ENCODE data around the gene GRK3.
"Not testable (repeated sequence)": the region's sequence is repeated elsewhere in the genome, so short reads cannot be mapped to it uniquely, and the experiment has no call there.

Gene GRK3

DNA sequence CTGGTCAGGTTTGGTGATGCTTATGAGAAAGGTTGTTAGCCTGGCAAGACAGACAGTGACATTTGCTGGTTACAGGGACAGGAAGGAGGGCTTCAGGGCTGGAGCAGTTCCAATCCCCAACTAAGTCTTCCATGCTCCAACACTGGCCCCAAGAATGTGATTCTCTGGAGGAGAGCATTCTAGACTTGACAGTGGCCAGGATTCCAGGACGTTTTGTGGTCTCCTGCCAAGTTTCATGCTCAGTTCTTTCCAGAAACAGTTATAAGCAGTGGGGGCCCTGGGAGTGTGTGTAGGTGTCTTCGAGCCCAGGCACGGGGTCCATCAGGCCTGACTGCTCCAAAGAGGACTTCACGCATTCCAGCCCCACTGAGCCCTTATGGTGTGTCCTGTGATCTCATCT is 8.9 kb upstream of the GRK3 start:
- H3K27ac Mint-ChIP-seq: no peak overlapping the region
- no peak for DNase-seq
- peaks cover 0 to 33% of the 10 kb centered on the region in 2 donors for H3K27me3 Mint-ChIP-seq
- H3K4me1 Mint-ChIP-seq (ENCODE audit: low read depth in 2 of 2): no peaks in the 10 kb centered on the region
- peaks cover 2% of the 10 kb centered on the region for H3K36me3 Mint-ChIP-seq (ENCODE audit: insufficient read depth)
- no peak for ATAC-seq (replicated peaks)
- H3K4me3 Mint-ChIP-seq: no peak overlapping the region
- no peaks in the 10 kb centered on the region for H3K9me3 Mint-ChIP-seq

DNA sequence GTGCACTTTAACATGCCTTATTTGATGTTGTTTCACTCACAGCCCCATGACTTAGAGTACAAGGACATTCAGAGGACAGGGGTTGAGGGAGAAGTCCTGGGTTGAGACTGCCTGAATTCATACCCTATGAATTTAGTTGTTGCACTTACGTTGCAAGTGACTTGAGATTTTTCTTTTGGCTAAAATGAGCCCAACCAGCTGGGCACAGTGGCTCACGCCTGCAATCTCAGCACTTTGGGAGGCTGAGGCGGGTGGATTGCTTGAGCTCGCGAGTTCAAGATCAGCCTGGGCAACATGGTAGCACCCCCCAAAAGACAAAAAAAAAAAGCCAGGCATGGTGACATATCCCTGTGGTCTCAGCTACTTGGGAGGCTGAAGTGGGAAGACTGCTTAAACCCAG is 7.3 kb upstream of the GRK3 start:
- Mint-ChIP-seq H3K4me3 (no peak overlapping the region), H3K9me3 (no peaks in the 10 kb centered on the region), H3K27ac (no peak overlapping the region), H3K36me3 (ENCODE audit: insufficient read depth) (peaks cover 2% of the 10 kb centered on the region), H3K4me1 (ENCODE audit: low read depth in 2 of 2) (no peaks in the 10 kb centered on the region), H3K27me3 (peaks cover 0 to 29% of the 10 kb centered on the region in 2 donors)
- ATAC-seq (replicated peaks) (no peak), DNase-seq (no peak)

DNA sequence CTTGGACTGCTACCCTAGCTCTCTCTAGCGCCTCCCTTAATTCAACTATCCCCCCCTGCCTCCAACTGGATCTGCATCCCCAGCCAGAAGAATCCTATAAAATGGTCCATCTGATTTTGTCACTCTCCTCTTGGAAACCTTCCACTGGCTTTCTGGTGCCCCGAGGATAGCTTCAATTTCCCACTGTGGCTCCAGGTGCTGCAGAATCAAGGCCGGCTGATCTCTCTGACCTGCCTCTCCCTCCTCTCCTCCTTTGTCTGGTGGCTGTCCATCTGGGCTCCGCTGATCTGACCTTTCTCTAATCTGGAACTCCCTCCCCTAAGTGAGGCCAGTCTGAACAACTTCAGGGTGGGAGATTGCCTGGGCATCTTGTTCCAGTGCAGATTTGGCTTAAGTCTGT is 6.1 kb upstream of the GRK3 start:
- H3K36me3 Mint-ChIP-seq (ENCODE audit: insufficient read depth): peaks cover 5% of the 10 kb centered on the region
- H3K4me3 Mint-ChIP-seq: no peak overlapping the region
- peaks cover 0 to 2% of the 10 kb centered on the region in 2 donors for H3K4me1 Mint-ChIP-seq (ENCODE audit: low read depth in 2 of 2)
- H3K27me3 Mint-ChIP-seq: peaks cover 6 to 30% of the 10 kb centered on the region in 2 donors
- H3K27ac Mint-ChIP-seq: no peak overlapping the region
- H3K9me3 Mint-ChIP-seq: no peaks in the 10 kb centered on the region
- DNase-seq (no peak), ATAC-seq (replicated peaks) (no peak)

DNA sequence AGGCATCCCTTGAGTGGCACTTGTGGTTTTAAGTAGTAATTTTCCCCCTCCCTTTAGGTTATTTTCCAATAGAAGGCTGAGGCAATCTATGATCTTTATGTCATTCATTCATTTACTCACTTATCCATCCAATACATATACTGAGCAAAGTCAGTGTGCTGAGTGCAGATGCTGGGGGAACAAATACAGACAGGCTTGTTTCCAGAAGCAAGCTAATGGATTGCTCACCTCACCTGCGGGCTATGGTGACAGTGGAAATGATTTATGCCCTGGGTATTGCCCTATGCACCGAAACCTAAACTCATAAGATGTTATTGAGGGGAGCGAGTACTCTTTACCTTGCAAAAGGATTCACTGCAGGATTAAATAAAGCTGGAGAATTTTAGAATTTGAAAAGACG is 4.6 kb upstream of the GRK3 start:
- not testable (repeated sequence) for ATAC-seq (replicated peaks); H3K27ac Mint-ChIP-seq; H3K9me3 Mint-ChIP-seq; H3K4me1 Mint-ChIP-seq (ENCODE audit: low read depth in 2 of 2); DNase-seq; H3K4me3 Mint-ChIP-seq; H3K36me3 Mint-ChIP-seq (ENCODE audit: insufficient read depth)
- peaks cover 7 to 38% of the 10 kb centered on the region in 2 donors for H3K27me3 Mint-ChIP-seq

DNA sequence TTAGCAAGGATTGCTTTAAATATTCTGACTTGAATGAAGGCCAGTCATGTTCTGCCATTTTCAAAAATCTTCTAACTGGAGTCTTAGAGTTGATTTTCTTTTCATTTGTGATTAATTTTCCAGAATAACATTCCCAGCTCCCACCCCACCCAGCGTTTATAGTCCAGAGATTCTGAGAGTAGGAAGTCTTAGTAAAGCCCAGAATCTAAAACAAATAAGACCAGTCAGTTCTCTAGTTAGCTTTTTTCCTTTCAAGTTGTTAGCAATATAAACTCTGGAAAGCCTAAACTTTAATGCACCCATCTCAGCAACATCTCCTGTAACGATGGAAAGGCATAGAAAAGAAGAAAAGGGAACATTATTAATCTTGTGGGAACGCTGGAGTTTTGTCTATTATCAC is 3.3 kb upstream of the GRK3 start:
- not testable (repeated sequence) for H3K27ac Mint-ChIP-seq; H3K9me3 Mint-ChIP-seq; H3K4me3 Mint-ChIP-seq; H3K36me3 Mint-ChIP-seq (ENCODE audit: insufficient read depth); ATAC-seq (replicated peaks); DNase-seq
- peaks cover 16 to 39% of the 10 kb centered on the region in 2 donors for H3K27me3 Mint-ChIP-seq
- H3K4me1 Mint-ChIP-seq (ENCODE audit: low read depth in 2 of 2): peaks cover 14% of the 10 kb centered on the region in 2 donors

DNA sequence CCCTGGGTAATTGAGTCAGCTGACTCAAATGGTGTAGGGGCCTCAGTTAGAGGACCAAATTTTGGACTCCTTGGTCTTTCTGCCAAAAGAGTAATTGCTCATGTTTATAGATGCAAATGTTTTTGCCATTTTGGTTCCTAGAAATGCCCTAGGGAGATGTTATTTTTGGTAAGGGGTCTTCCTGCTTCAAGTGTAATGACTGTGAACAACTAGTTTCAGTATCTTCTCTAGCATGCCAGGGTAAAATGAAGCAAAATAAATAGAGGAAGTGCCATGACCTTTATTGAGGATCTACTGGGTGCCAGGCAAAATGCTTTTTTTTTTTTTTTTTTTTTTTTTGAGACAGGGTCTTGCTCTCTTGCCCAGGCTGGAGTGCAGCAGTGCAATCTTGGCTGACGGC is 2.5 kb upstream of the GRK3 start:
- not testable (repeated sequence) for ATAC-seq (replicated peaks); H3K36me3 Mint-ChIP-seq (ENCODE audit: insufficient read depth); DNase-seq; H3K9me3 Mint-ChIP-seq; H3K4me3 Mint-ChIP-seq
- peaks cover 20 to 37% of the 10 kb centered on the region in 2 donors for H3K27me3 Mint-ChIP-seq
- H3K4me1 Mint-ChIP-seq (ENCODE audit: low read depth in 2 of 2): peaks cover 14% of the 10 kb centered on the region in 2 donors
- H3K27ac Mint-ChIP-seq: peak overlapping the region in 1 of 2 donors; percentile 39

DNA sequence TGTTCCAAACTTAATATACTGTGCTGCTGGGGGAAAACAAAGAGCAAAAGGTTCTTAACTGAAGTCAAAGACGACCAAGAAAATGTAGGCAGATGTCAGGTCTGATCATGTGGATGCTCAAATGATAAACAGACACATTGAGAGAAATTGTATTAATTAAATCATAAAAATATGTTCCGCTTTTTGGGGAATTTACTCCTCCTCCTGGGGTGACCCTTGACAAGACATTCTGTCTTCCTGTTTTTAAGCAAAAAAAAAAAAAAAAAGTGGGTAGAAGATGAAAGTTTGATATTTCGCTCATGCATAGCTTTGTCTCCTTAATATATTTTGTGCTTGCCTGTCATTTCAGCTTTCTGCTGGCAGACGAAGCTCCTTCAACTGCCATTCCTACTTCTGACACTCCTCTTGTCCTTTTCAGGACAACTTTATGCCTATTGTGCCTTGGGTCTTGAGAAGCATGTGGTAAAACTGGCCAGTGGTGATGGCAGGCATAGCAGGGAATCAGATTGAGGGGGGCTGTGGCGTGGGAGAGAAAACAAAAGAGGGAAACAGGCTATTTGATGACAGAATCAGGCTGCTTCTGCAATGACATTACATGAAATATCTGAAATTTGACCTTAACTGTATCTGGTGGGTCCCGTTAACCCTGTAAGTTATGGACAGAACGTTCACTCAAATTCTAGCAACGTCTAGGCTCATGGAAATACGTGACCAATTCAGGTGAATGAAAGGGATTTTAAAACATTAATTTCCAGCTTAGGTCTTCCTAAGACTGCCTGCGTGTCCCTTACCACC is 1.3 kb upstream of the GRK3 start:
- ATAC-seq (replicated peaks); H3K9me3 Mint-ChIP-seq; H3K36me3 Mint-ChIP-seq (ENCODE audit: insufficient read depth); DNase-seq; H3K27ac Mint-ChIP-seq: not testable (repeated sequence)
- Mint-ChIP-seq H3K4me3 (peak overlapping the region; percentile 88 to 92), H3K27me3 (peaks cover 20 to 33% of the 10 kb centered on the region in 2 donors), H3K4me1 (ENCODE audit: low read depth in 2 of 2) (peaks cover 14% of the 10 kb centered on the region in 2 donors)

DNA sequence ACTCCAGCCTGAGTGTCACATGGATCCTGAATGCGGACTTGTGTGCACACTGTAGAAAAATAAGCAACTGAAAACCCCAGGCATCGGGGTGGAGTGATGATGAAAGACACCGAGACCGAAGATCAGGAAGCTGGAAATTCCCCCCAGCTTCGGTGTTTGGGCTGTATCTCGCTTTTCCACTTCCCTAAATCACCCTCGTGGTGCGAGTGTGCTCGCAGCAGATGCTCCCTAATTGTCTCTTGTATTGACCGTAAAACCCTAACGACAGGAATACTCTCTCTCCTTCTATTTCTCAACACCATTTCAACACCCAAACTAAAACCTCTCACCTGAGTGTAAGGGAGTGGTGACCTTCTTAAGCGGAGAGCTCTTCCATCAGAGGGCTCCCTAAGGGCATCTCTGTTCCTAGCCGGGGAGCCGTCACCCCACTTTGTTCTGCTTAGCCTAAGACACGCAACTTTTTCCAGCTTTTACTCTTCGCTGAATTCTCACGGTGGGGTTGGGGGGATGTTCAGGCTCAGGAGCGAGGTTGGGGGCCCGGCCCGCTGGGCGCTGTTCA is 635 bp upstream of the GRK3 start:
- ATAC-seq (replicated peaks) (peak; percentile 34), DNase-seq (no peak)
- peaks cover 14% of the 10 kb centered on the region in 2 donors for H3K4me1 Mint-ChIP-seq (ENCODE audit: low read depth in 2 of 2)
- H3K27ac Mint-ChIP-seq: peak overlapping the region; percentile 54 to 75
- H3K4me3 Mint-ChIP-seq: peak overlapping the region; percentile 88 to 92
- H3K9me3 Mint-ChIP-seq: no peaks in the 10 kb centered on the region
- H3K36me3 Mint-ChIP-seq (ENCODE audit: insufficient read depth): peaks cover 3% of the 10 kb centered on the region
- peaks cover 22 to 35% of the 10 kb centered on the region in 2 donors for H3K27me3 Mint-ChIP-seq

DNA sequence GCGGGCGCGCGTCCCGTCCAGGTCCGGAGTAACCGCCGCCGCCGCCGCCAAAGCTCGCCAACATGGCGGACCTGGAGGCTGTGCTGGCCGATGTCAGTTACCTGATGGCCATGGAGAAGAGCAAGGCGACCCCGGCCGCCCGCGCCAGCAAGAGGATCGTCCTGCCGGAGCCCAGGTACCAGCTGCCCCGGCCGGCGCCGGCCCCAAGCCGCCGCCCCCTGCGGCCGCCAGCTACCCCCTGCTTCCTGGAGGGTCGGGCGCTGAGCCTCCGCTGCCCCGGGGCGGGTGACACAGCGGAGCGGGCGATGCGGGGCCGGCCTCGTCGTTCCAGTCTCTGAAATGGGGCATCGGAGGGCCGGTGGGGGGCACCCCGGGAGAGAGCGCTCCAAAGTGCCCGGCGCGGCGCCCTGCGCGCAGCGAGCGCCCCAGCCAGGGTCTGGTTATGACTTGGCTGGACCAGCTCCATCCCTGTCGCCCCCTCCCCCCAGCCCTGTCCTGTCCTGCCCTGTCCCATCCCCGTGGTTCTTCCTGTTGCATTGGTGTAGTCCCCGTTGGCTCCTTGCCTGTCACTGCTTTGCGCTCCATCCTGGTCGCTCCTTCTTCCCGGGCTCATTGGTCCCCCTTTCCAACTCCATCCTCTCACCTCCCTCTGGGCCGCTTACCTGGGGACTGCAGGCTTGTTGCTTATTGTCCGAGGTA is 653 bp downstream of the GRK3 start:
- H3K27ac Mint-ChIP-seq: peak overlapping the region; percentile 42 to 84
- peak in 1 of 3 experiments; percentile 1 for DNase-seq
- peak overlapping the region; percentile 85 to 93 for H3K4me3 Mint-ChIP-seq

DNA sequence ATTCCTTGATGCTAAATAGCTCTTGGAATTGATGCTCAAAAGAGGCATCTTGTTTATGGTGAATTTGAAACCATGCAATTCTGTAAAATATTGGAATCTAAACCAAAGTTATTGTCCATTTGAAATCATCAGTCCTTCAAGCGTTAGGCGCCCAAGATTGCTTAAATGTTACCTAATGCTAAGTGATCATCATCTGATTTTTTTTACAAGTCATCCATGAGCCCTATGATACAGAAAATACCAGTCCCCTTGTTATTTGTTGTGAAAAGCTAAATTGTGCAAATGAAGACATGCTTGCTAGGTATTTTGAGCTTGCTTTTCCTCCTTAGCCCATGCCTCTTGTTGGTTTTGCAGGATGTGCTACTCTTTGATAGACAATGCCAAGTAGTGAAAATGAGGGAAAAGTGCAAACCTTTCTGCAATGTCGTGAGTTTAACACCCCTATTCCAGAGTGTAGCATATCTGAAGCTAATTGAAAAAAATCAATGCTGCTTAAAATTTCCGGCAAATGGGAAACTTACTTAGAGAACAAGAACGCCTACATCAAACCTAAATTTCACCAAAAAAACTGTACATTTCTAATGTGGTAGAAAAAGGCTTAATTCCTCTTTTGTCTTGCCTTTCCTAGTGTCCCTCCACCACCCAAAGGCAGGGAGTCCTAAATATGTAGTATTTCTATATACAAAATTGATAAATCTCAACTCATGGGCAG is 1.9 kb downstream of the GRK3 start:
- no peak overlapping the region for H3K27ac Mint-ChIP-seq
- ATAC-seq (replicated peaks) (no peak), DNase-seq (no peak)
- peaks cover 3% of the 10 kb centered on the region for H3K36me3 Mint-ChIP-seq (ENCODE audit: insufficient read depth)
- no peaks in the 10 kb centered on the region for H3K9me3 Mint-ChIP-seq
- peaks cover 14% of the 10 kb centered on the region in 2 donors for H3K4me1 Mint-ChIP-seq (ENCODE audit: low read depth in 2 of 2)
- peak overlapping the region; percentile 85 to 93 for H3K4me3 Mint-ChIP-seq
- peaks cover 44 to 51% of the 10 kb centered on the region in 2 donors for H3K27me3 Mint-ChIP-seq

More for the DNA sequence above, 653 bp downstream of the GRK3 start:
- Mint-ChIP-seq H3K4me1 (ENCODE audit: low read depth in 2 of 2) (peaks cover 14% of the 10 kb centered on the region in 2 donors), H3K9me3 (no peaks in the 10 kb centered on the region), H3K36me3 (ENCODE audit: insufficient read depth) (peaks cover 3% of the 10 kb centered on the region), H3K27me3 (peaks cover 34 to 48% of the 10 kb centered on the region in 2 donors)
- peak; percentile 15 for ATAC-seq (replicated peaks)

DNA sequence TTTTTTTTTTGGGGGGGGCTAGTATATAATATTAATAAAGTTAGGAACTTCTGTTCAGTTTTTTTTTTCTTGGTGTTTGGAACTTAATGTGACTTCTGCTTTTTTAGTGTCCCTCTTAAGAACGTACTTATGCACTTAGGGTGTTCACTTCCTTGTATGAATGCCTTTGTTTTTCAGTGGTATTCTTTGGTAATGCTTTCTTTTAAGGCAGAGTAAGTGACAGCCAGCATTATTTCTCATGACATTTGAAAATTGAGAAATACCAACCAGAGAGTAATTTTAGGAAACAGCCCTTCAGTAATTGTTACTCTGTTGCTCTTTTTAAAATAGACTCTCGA is 2.4 kb downstream of the GRK3 start:
- H3K4me1 Mint-ChIP-seq (ENCODE audit: low read depth in 2 of 2): peaks cover 14% of the 10 kb centered on the region in 2 donors
- ATAC-seq (replicated peaks) (no peak), DNase-seq (no peak)
- peaks cover 3% of the 10 kb centered on the region for H3K36me3 Mint-ChIP-seq (ENCODE audit: insufficient read depth)
- H3K9me3 Mint-ChIP-seq: no peaks in the 10 kb centered on the region
- no peak overlapping the region for H3K4me3 Mint-ChIP-seq
- H3K27ac Mint-ChIP-seq: no peak overlapping the region
- peaks cover 49 to 51% of the 10 kb centered on the region in 2 donors for H3K27me3 Mint-ChIP-seq

DNA sequence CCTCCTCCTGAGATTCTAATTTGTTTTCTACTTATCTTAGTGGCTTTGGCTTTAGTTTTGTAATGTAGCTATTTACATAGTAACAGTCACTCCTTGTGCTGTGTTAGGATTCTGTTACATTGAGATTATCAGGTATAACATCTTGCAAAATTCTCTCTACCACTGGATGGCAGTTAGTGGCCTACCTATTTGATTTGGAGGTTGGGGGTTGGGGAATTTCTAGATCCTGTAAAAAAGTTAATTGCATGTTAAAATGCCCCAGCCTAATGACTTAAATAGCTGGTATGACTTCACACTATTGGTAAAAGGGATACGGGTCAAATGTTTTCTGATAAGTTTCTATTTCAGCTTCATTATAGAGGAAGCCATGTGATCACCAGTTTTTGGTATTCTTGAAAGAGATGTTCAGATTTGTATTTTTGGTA is 2.8 kb downstream of the GRK3 start:
- Mint-ChIP-seq H3K9me3 (no peaks in the 10 kb centered on the region), H3K27me3 (peaks cover 52 to 54% of the 10 kb centered on the region in 2 donors), H3K4me1 (ENCODE audit: low read depth in 2 of 2) (peaks cover 14% of the 10 kb centered on the region in 2 donors), H3K4me3 (no peak overlapping the region), H3K36me3 (ENCODE audit: insufficient read depth) (peaks cover 3% of the 10 kb centered on the region), H3K27ac (no peak overlapping the region)
- no peak for ATAC-seq (replicated peaks)
- no peak for DNase-seq

DNA sequence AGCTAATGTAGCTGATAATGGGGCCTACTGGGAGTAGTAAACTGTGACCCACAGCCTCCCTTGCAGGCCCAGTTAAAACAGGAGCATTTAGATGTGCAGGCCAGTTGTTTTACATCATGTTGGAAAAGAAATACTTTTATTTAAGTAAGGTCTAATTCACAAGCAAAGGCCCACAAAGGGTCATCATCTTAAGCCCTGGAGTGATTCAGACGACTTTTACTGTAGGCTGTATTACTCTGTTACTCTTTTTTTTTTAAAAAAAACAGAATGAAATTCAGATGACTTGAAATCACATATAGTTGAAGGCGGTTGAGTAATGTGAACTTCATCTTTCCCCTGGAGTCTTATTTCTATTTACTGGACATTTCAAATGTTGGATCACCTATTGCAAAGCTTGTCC is 3.6 kb downstream of the GRK3 start:
- H3K27ac Mint-ChIP-seq; H3K4me3 Mint-ChIP-seq; ATAC-seq (replicated peaks); H3K9me3 Mint-ChIP-seq; H3K36me3 Mint-ChIP-seq (ENCODE audit: insufficient read depth); DNase-seq: not testable (repeated sequence)
- Mint-ChIP-seq H3K4me1 (ENCODE audit: low read depth in 2 of 2) (peaks cover 14% of the 10 kb centered on the region in 2 donors), H3K27me3 (peaks cover 56 to 59% of the 10 kb centered on the region in 2 donors)

Data from effector memory CD8-positive, alpha-beta T cell (primary cell).